ENCODE measurements around the gene CHGA.

DNA sequence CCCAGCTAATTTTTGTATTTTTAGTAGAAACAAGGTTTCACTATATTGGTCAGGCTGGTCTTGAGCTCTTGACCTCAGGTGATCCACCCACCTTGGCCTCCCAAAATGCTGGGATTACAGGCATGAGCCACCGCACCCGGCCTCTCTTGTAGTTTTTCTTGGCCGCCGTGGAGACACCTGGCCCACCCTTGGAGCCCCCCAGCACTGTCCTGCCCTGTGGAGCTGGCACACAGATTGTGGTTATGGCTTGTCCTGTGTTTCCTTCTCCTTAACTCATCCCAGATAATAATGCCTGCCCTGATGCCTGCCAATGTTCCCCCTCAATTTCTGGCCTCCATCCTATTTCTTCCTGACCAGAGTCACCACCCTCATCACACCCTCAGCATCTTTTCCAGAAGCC, 57.9 kb downstream of the CHGA start:
- TF ChIP-seq, protein P1, sequence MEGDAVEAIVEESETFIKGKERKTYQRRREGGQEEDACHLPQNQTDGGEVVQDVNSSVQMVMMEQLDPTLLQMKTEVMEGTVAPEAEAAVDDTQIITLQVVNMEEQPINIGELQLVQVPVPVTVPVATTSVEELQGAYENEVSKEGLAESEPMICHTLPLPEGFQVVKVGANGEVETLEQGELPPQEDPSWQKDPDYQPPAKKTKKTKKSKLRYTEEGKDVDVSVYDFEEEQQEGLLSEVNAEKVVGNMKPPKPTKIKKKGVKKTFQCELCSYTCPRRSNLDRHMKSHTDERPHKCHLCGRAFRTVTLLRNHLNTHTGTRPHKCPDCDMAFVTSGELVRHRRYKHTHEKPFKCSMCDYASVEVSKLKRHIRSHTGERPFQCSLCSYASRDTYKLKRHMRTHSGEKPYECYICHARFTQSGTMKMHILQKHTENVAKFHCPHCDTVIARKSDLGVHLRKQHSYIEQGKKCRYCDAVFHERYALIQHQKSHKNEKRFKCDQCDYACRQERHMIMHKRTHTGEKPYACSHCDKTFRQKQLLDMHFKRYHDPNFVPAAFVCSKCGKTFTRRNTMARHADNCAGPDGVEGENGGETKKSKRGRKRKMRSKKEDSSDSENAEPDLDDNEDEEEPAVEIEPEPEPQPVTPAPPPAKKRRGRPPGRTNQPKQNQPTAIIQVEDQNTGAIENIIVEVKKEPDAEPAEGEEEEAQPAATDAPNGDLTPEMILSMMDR (conservative IDR thresholded peaks at IDR 0.05) = no peak
- no peak for TF ChIP-seq EZH2 (IDR thresholded peaks at IDR 0.05; ENCODE audit: low read depth)

Measured in PC-9 (cell line).